GM19438 (cell line): ENCODE results near the gene CHST4.
"Not testable (repeated sequence)": the region's sequence is repeated elsewhere in the genome, so short reads cannot be mapped to it uniquely, and the experiment has no call there.

Experiments used
- ATAC-seq: cut with Tn5 transposase; IDR thresholded peaks from one replicate; pipeline ENCODE4 v1.9.1; 2021; ENCODE audit warnings: low read depth; ENCODE audit not compliant: unreplicated experiment

CHST4 gene

GRCh38 chr16:71568551-71568950, 42.3 kb downstream of the CHST4 start:
- no peak for ATAC-seq

GRCh38 chr16:71569621-71570020, 43.4 kb downstream of the CHST4 start:
- no peak for ATAC-seq

- ATAC-seq = no peak
Measured at GRCh38 chr16:71570144-71570543, 43.9 kb downstream of the CHST4 start.

GRCh38 chr16:71572497-71573116, 46.4 kb downstream of the CHST4 start:
- ATAC-seq = no peak

DNA sequence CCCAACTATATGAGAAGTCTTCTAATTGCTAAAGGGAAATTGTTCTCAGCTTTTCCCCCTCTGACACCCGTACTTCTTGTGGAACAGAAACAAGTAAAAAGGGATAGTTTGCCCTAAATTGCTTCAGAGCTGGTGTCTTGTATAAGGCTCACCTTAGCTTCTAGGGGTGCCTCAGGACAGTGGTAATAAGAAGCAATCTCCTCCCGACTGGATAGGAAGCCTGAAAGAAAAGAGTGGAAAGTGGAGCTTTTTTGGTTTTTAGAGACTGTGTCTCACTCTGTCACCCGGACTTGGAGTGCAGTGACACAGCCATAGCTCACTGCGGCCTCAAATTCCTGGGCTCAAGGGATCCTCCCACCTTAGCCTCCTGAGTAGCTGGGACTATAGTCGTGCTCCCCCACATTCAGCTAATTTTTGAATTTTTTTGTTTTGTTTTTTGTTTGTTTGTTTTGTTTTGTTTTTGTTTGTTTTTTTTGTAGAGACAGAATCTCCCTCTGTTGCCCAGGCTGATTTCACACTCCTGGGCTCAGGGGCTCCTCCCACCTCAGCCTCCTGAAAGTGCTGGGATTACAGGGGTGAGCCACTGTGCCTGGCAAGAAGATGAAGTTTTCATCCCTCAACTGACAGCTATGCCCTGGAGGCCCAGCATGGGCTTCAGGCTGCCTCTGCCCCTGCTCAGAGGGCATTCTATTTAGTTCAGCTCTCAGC, 47.3 kb downstream of the CHST4 start:
- no peak for ATAC-seq

DNA sequence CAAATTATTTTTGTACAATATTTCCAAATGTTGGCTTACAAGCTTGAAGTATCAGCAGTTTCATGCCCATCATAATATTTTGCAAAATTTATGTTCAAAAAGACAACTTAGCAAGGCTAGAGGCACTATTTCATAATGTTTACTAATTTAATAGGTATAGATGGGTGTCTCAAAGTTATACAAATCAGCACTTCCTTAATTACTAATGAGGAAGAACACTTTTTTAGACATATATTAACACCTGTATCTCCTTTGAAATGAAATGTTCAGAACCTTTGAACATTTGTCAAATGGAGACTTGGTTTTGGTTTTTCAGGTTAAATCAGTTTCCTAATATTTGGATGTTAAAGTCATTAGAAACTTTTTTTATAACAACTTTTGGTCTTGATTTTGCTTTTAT, 48.5 kb downstream of the CHST4 start:
- ATAC-seq = no peak

- no peak for ATAC-seq
Measured at GRCh38 chr16:71576971-71577370, 50.7 kb downstream of the CHST4 start, which contains the start of gene TAT. TSS of gene TAT (minus strand) at chr16:71577092. CDS start at chr16:71576415, 677 bp downstream.

DNA sequence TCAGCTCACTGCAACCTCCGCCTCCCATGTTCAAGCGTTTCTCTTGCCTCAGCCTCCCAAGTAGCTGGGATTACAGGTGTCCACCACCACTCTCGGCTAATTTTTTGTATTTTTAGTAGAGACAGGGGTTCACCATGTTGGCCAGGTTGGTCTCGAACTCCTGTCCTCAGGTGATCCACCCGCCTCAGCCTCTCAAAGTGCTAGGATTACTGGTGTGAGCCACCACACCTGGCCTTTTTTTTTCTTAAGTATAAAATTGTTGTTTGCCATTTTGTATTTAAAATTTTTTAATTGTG, 56.3 kb downstream of the CHST4 start:
- ATAC-seq = not testable (repeated sequence)

DNA sequence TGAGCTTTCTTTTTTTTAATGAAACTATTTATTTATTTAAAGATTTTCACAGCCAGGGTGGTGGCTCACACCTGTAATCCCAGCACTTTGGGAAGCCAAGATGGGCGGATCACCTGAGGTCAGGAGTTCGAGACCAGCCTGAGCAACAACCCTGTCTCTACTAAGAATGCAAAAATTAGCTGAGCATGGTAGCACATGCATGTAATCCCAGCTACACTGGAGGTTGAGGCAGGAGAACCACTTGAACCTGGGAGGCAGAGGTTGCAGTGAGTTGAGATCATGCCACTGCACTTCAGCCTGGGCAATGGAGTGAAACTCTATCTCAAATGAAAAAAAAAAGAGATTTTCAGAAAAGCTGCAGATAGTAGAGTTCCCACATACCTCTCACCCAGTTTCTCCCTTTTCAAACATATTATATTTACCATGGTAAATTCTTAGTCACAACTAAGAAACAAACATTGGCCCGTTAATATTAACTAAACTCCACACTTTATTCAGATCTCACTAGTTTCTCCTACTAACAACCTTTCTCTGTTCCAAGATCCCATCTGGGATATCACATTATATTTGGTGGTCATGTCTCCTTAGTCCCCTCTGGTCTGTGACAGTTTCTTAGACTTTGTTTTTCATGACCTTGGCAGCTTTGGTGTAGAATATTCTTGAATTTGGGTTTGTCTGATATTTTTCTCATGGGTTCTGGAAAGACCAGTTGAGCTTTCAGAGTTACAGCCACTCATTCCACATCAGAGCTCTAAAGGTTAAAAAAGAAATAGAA, 58.5 kb downstream of the CHST4 start:
- ATAC-seq = no peak

DNA sequence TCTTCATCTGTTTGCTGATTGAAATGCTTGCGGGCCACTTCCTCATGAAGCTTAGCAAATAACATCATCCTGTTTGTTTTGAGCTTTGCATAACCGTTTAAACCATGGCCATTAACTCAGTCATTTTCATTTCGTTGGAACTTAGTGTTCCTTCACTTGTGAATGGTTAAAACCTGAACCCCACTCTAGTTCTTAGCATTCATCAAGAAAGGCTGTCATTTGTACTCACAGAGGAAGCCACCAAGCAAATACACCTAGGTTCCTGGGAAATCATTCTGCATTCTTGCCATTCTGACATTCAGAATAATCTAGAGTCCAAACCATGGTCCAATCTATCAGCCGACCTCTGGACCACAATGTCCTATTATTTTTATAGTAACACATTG, 59.1 kb downstream of the CHST4 start:
- ATAC-seq = no peak
